NCI-H146 treated with DMSO at 0.1 percent for 48 hours (cell line): ENCODE results near the gene CEND1.
A peak's percentile ranks its signal among the peaks of the same experiment; 100 is the strongest.
"Not testable (repeated sequence)": the region's sequence is repeated elsewhere in the genome, so short reads cannot be mapped to it uniquely, and the experiment has no call there.

ENCODE experiments used
- DNase-seq: peaks from one replicate; lab custom pipeline; 2025; ENCODE audit not compliant: unreplicated experiment; lab: John Stamatoyannopoulos, UW

Gene CEND1

GRCh38 chr11:765025-765801 lies 24.7 kb downstream of the CEND1 start:
- no peak for DNase-seq

GRCh38 chr11:764322-765024 lies 25.4 kb downstream of the CEND1 start:
- no peak for DNase-seq

- DNase-seq, result no peak
Observed at GRCh38 chr11:763549-764321, 26.2 kb downstream of the CEND1 start.

GRCh38 chr11:763073-763463 lies 26.8 kb downstream of the CEND1 start:
- no peak for DNase-seq

DNA sequence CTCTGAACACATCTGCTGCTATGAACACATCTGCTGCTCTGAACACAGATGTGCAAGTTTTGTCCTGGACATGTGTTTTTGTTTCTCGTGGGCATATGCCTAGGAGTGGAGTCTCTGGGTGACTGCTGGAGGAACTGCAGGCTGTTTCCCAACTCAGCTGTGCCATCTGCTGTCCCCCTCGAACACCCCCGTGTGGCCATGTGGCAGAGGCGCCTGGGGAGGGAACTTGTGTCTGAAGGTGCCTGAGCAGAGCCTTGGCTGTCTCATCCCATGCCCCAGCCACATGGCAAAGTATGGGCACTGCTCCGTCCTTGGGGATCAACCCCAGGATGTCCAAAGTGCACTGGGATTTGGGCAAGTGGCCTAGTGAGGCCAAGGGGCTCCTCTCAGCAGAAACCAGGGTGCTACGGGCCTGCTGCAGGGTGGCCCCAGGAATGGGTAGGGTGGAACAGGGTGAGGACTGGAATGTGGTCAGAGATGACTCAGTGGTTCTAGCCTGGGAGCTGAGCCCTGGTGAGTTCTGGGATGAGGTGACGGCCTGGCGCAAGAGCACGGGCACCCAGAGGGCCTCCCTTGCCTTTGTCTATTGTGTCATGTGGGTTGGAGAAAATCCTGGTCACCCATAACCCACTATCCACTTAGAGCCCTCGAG lies 27.3 kb downstream of the CEND1 start:
- DNase-seq, result no peak

DNA sequence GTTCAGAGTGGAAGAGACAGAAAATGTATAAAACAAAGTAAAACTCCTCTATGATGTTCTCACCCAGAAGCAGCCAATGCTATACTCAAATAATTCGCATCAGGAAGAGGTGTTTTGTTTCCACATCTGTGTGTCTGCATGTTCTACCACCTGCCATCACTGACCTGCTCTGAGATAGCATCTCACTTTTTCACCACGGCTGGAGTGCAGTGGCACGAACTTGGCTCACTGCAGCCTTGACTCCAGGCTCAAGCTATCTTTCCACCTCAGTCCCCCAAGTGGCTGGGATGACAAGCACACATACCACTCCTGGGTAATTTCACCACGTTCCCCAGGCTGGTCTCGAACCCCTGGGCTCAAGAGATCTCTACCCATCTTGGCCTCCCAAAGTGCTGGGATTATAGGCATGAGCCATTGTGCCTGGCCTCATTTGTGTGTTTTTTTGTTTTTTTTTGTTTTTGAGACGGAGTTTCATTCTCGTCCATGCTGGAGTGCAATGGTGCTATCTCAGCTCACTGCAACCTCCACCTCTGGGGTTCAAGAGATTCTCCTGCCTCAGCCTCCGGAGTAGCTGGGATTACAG lies 28.3 kb downstream of the CEND1 start:
- DNase-seq, result no peak

DNA sequence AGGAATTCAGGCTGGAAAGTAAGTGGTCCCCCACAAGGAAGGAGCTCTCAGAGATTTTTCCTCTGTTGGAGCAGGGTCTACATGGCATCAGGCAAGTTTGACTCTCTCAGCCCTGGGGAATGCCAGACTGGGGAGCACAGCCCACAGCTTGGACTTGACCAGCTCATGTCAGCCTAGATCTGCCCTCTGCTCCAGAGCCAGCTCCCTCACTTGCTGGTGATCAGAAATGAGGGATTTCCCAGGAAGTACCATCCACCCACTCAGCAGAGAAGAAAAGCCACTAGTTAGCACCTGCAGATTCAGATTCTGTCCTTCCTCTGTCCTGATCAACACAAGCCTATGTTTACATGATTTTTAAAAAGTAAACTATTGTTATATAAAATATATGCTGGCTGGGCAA lies 29.7 kb downstream of the CEND1 start:
- DNase-seq, result no peak

- no peak for DNase-seq
Observed at GRCh38 chr11:749731-750130, 40.2 kb downstream of the CEND1 start.

- no peak for DNase-seq
Observed at GRCh38 chr11:748007-748359, 41.9 kb downstream of the CEND1 start.

GRCh38 chr11:747158-748006 lies 42.5 kb downstream of the CEND1 start, which contains the start of gene TALDO1:
TALDO1 (plus strand) TSS chr11:747464; CDS start chr11:747482, 18 bp downstream.
- peak; percentile 79 for DNase-seq

DNA sequence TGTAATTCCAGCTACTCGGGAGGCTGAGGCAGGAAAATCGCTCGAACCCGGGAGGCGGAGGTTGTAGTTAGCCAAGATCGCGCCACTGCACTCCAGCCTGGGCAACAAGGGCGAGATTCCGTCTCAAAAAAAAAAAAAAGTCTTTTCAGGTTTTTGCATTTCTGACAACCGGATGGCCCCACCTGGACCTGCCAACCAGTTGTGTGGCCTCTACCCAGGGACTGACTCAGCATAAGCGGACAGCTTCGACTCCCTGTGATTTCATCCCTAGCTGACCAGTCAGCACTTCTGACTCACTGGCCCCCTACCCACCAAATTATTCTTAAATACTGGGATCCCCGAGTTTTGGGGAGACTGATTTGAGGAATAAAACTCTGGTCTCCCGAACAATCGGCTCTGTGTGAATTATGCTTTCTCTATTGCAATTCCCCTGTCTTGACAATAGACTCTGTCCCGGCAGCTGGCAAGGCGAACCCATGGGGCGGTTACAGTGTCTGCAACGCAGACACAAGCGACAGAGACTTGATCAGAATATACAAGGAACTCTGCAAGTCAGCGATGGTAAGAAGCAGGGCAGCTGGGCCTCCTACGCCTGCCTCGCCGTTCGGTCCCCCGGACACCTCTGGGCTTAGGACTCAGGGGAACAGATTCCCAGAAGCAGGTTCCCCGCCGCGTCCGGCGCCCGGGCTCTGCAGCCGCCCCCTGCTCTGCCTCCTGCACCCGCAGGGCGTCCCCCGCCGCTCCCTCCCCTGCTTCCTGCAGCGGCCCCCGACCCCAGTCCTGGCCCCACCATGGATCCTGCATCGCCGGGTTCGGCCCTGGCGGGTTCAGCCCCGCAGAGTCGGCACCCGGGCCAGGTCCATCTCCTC lies 43.4 kb downstream of the CEND1 start:
- DNase-seq, result peak; percentile 21

DNA sequence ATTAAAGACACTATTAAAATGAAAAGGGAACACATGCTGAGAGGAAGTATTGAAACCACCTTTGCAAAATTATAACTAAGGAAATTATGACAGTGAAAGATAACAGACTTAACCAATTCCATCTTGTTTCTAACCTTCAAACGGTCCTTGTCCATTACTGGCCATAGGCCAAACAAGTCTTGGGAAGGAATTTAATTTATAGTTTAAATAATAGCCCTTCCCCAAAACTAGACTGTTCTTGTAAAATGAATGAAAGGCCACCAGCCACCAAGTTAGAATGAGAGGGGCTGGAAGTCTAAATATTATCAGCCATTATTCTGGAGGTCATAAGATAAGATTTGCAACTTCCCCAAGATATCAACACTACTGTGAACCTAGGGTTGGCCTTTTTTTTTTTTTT lies 44.5 kb downstream of the CEND1 start:
- no peak for DNase-seq

DNA sequence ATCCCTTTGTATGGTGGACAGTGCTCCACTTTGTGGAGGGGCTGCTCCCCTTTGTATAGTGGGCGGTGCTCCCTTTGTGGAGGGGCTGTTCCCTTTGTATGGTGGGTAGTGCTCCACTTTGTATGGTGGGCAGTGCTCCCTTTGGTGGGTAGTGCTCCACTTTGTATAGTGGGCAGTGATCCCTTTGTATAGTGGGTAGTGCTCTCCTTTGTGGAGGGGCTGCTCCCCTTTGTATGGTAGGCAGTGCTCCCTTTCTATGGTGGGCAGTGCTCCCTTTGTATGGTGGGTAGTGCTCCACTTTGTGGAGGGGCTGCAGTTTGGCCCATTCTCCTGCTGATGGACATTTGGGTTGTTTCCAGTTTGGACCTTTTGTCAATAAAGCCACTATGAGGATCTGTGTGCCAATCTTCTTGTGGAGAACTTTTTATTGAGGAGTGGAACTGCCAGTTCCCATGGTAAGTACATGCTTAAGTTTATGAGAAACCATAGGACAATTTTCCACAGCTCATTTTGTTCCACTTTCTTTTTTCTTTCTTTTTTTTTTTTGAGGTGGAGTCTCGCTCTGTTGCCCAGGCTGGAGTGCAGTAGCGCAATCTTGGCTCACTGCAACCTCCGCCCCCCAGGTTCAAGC lies 47.2 kb downstream of the CEND1 start:
- DNase-seq, result no peak

DNA sequence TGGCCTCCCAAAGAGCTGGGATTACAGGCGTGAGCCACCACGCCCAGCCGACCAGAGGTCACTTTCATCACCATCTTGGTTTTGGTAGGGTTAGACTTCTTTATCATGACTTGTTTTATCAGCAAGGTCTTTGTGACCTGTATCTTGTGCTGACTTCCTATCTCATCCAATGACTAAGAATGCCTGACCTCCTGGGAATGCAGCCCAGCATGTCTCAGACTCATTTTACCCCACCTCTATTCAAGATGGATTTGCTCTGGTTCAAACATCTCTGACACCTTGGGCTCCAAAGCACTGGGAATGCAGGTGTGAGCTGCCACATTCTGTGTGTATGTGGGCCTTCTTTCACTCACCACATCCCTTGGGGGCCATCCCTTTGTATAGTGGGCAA lies 47.7 kb downstream of the CEND1 start:
- no peak for DNase-seq

DNA sequence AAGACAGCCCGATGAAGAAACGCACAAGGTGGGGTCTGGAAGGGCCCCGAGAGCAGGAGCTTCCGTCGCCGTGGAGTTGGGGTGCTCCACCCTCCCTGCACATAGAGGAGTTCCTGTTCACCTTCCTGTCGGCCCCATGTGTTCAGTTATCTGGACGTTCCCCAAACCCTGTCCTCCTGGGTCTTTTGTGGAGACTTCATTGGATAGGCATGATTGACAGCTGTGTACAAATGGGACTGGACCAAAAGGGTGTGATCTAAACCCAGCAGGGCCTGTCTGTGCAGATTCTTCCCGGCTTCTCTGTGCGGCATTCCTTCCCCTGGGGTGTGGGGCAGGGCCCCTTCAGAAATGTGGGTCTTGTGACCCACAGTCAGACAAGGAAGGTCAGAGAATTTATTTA lies 52.0 kb downstream of the CEND1 start:
- DNase-seq, result not testable (repeated sequence)

- DNase-seq, result no peak
Observed at GRCh38 chr11:737366-737765, 52.5 kb downstream of the CEND1 start.
